NCI-H82 treated with DMSO at 0.1 percent for 48 hours (cell line): ENCODE data around the gene DUSP11.
"Not testable (repeated sequence)": the region's sequence is repeated elsewhere in the genome, so short reads cannot be mapped to it uniquely, and the experiment has no call there.

ENCODE experiments used
- DNase-seq: peaks from one replicate; lab custom pipeline; 2025; ENCODE audit not compliant: unreplicated experiment; lab: John Stamatoyannopoulos, UW

The DUSP11 gene

GRCh38 chr2:73779467-73780236, at the start of gene DUSP11:
Gene DUSP11, minus strand, starts transcription at chr2:73780103. Its CDS starts 129 bp downstream, at chr2:73779974.
- DNase-seq: peak; percentile 81

GRCh38 chr2:73828818-73829570, 49.1 kb upstream of the DUSP11 start, which contains the start of gene STAMBP:
Gene STAMBP, plus strand, starts transcription at chr2:73828961. Its CDS starts 1,896 bp downstream, at chr2:73830857.
- peak; percentile 98 for DNase-seq

- no peak for DNase-seq
Observed at GRCh38 chr2:73828389-73828817, 48.5 kb upstream of the DUSP11 start.

GRCh38 chr2:73827660-73828388, 47.9 kb upstream of the DUSP11 start:
- DNase-seq: no peak

GRCh38 chr2:73827018-73827417, 47.1 kb upstream of the DUSP11 start:
- DNase-seq: peak; percentile 22

- peak; percentile 11 for DNase-seq
Observed at GRCh38 chr2:73825408-73825807, 45.5 kb upstream of the DUSP11 start.

- DNase-seq: peak; percentile 10
Observed at GRCh38 chr2:73823916-73824523, 44.1 kb upstream of the DUSP11 start.

- DNase-seq: no peak
Observed at GRCh38 chr2:73823416-73823815, 43.5 kb upstream of the DUSP11 start.

GRCh38 chr2:73822991-73823390, 43.1 kb upstream of the DUSP11 start:
- no peak for DNase-seq

- no peak for DNase-seq
Observed at GRCh38 chr2:73822276-73822675, 42.4 kb upstream of the DUSP11 start.

- no peak for DNase-seq
Observed at GRCh38 chr2:73821669-73822068, 41.8 kb upstream of the DUSP11 start.

GRCh38 chr2:73821227-73821626, 41.3 kb upstream of the DUSP11 start:
- no peak for DNase-seq

GRCh38 chr2:73818296-73818695, 38.4 kb upstream of the DUSP11 start:
- DNase-seq: no peak

- DNase-seq: no peak
Observed at GRCh38 chr2:73812635-73813034, 32.7 kb upstream of the DUSP11 start.

- DNase-seq: no peak
Observed at GRCh38 chr2:73811878-73812277, 32.0 kb upstream of the DUSP11 start.

- not testable (repeated sequence) for DNase-seq
Observed at GRCh38 chr2:73783883-73784282, 4.0 kb upstream of the DUSP11 start, which contains the start of gene C2orf78. Gene C2orf78, plus strand, starts transcription at chr2:73784183. Its CDS starts 127 bp downstream, at chr2:73784310.

- not testable (repeated sequence) for DNase-seq
Observed at GRCh38 chr2:73783402-73783801, 3.5 kb upstream of the DUSP11 start.

- DNase-seq: no peak
Observed at GRCh38 chr2:73780237-73780582, 307 bp upstream of the DUSP11 start.

- DNase-seq: not testable (repeated sequence)
Observed at GRCh38 chr2:73778867-73779466, 936 bp downstream of the DUSP11 start.

GRCh38 chr2:73776869-73777519, 2.9 kb downstream of the DUSP11 start:
- DNase-seq: no peak
